Activated gamma-delta T cell treated with anti-CD3 and anti-CD28 coated beads, Interleukin-2, amount 50 U/mL, for 16 hours (primary cell): ENCODE measurements around the gene AEBP1.

Experiments
- DNase-seq: peaks from one replicate; pipeline ENCODE4 v3.0.0-alpha.2; 2020; ENCODE audit warnings: low read depth

Gene AEBP1

GRCh38 chr7:44156453-44157010 lies 52.4 kb downstream of the AEBP1 start:
- no peak for DNase-seq

- DNase-seq, result no peak
Observed at GRCh38 chr7:44157116-44158080, 53.3 kb downstream of the AEBP1 start.

- DNase-seq, result no peak
Observed at GRCh38 chr7:44158096-44158872, 54.1 kb downstream of the AEBP1 start.

GRCh38 chr7:44158873-44159631 lies 54.9 kb downstream of the AEBP1 start:
- DNase-seq, result no peak

- DNase-seq, result no peak
Observed at GRCh38 chr7:44159824-44160630, 55.9 kb downstream of the AEBP1 start.

- no peak for DNase-seq
Observed at GRCh38 chr7:44161371-44161770, 57.2 kb downstream of the AEBP1 start.

GRCh38 chr7:44162179-44162578 lies 58.0 kb downstream of the AEBP1 start:
- no peak for DNase-seq

GRCh38 chr7:44162785-44163395 lies 58.7 kb downstream of the AEBP1 start:
- no peak for DNase-seq

GRCh38 chr7:44163591-44163990 lies 59.4 kb downstream of the AEBP1 start:
- DNase-seq, result no peak
